Coronary artery (tissue), 2 donors: ENCODE data around the gene SOD1.

Source experiments
- DNase-seq: peaks from one replicate; pipeline ENCODE4 v3.0.0-alpha.2; 2017; ENCODE audit warnings: low spot score
- H3K27ac ChIP-seq, 2 donors: fragments of 200-600 bp; sonication (generic); one replicate each; pipeline ENCODE4 v1.5.1; 2016 to 2019
- H3K4me3 ChIP-seq: fragments of 200-600 bp; sonication (generic); 2 replicates; pipeline ENCODE4 v1.5.1; 2016; ENCODE audit warnings: mild to moderate bottlenecking, moderate library complexity
- TF ChIP-seq, protein P1 (sequence below): fragments of 200-600 bp; sonication (generic); IDR thresholded peaks from one replicate; pipeline ENCODE4 v1.5.1; 2019; ENCODE audit warnings: antibody characterized with exemption

SOD1 gene

DNA sequence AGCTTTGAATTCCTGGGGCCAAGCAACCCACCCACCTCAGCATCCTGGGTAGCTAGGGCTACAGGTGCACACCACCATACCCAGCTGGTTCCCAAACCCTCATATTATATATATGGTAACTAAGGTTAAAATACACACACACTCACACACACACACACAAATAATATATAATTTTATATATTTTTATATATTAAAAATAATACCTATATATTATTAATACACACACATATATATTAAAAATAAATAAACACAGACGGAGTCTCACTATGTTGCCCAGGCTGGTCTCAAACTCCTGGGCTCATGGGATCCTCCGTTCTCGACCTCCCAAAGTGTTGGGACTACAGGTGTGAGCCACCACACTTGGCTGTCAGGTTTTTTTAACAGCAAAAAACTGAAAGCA is 40.5 kb downstream of the SOD1 start:
- H3K4me3 ChIP-seq = no peak overlapping the region
- no peak overlapping the region for H3K27ac ChIP-seq
- TF ChIP-seq, protein P1, sequence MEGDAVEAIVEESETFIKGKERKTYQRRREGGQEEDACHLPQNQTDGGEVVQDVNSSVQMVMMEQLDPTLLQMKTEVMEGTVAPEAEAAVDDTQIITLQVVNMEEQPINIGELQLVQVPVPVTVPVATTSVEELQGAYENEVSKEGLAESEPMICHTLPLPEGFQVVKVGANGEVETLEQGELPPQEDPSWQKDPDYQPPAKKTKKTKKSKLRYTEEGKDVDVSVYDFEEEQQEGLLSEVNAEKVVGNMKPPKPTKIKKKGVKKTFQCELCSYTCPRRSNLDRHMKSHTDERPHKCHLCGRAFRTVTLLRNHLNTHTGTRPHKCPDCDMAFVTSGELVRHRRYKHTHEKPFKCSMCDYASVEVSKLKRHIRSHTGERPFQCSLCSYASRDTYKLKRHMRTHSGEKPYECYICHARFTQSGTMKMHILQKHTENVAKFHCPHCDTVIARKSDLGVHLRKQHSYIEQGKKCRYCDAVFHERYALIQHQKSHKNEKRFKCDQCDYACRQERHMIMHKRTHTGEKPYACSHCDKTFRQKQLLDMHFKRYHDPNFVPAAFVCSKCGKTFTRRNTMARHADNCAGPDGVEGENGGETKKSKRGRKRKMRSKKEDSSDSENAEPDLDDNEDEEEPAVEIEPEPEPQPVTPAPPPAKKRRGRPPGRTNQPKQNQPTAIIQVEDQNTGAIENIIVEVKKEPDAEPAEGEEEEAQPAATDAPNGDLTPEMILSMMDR = no peak
- DNase-seq = no peak

- H3K27ac ChIP-seq = no peak overlapping the region
- no peak overlapping the region for H3K4me3 ChIP-seq
- DNase-seq = no peak
- TF ChIP-seq, protein P1 = no peak
Observed at GRCh38 chr21:31706562-31706961, 47.1 kb downstream of the SOD1 start.

- TF ChIP-seq, protein P1 = no peak
- no peak overlapping the region for H3K27ac ChIP-seq
- no peak for DNase-seq
Observed at GRCh38 chr21:31707499-31707898, 48.0 kb downstream of the SOD1 start.

DNA sequence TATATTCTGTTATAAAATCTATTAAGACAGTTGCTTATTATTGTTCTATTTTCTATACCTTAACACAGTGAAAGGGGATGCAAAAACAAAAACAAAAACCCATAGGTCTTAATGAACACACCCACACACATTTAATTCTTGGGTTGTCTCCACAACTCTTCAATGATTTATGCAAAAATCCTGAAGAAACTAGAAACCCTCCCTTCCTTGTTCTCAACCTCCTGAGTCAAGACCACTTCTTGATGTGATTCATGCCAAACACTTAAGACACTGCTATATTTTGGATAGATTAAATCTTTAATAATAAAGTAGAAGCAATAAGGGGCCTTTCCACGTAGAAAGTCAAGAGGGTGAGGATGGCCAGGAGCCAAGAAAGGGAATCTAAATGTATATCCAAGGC is 49.0 kb downstream of the SOD1 start:
- TF ChIP-seq, protein P1 = no peak
- Histone ChIP-seq H3K27ac (no peak overlapping the region), H3K4me3 (no peak overlapping the region)
- no peak for DNase-seq

More at GRCh38 chr21:31707499-31707898, 48.0 kb downstream of the SOD1 start:
- no peak overlapping the region for H3K4me3 ChIP-seq

DNA sequence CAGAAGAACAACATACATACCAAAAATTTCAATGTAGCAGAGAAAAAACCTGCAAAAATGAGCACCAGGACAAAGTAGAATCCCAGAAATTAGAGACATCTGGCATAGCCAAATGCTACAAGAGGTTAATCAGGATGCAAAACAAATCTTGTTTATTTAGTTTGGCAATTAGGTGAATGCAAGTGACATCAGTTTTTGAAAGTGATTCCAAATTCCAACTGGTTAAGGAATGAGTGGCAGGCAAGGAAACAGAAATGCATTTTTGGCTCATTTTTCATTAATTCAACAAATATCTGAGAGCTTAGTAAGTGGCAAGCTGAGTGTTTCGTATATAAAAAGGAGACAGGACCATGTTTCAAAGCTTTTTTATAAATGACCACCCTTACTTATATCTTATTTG is 51.1 kb downstream of the SOD1 start:
- Histone ChIP-seq H3K4me3 (no peak overlapping the region), H3K27ac (no peak overlapping the region)
- TF ChIP-seq, protein P1 = no peak
- DNase-seq = no peak

DNA sequence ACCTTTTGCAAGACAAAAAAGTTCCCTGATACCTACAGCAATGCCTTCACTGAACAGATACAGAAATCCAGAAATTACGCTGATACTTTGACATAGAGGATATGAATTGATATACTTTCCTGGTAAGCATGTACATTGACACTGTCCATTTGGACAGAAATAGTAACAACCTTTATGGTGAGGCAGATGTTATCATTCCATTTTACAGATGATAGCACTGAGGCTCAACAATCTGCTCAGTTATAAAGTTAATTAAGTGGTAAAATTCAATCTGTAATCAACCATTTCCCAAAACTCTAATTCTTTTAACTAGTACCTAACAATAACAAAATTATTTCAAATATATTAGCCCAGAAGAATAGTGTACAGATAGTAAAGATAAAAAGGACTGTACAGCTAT is 51.8 kb downstream of the SOD1 start:
- H3K27ac ChIP-seq = no peak overlapping the region
- TF ChIP-seq, protein P1 = no peak
- DNase-seq = no peak

DNA sequence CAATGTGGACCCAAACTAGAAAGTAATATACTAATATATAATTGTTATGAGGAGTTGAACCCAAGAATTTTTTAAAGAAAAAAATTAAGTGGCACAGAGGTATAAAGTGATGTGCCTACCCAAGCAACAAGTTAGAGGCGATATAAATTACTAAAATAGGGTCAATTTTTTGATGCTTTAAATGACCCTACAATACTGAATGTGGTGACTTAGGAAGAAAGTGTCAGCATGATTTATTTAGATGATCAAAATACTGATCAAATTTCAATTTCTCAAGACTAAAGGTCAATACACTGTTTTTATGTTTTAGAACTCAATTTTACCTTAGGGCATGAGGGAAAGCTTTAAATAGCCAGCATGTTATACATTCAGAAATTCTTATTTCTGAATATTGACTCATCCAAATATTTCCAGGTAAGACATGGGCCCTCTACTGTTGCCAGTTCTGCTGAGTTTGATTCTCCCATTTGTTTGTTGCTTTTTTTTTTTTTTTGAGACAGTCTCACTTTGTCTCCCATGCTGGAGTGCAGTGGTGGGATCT is 52.3 kb downstream of the SOD1 start:
- TF ChIP-seq, protein P1 = no peak
- no peak for DNase-seq
- H3K4me3 ChIP-seq = no peak overlapping the region
- no peak overlapping the region for H3K27ac ChIP-seq

More for the DNA sequence above, 51.8 kb downstream of the SOD1 start:
- H3K4me3 ChIP-seq = no peak overlapping the region
